Measurements from ENCODE around the gene INTS1. TPM values are rescaled to one million over a fixed set of nuclear protein-coding genes. Genes with fewer than 3 reads are reported as not detected.

Gene INTS1
- total RNA-seq, 4 donors from 2014 or later = 45.7 to 96.5 (median 75.8) TPM

DNA sequence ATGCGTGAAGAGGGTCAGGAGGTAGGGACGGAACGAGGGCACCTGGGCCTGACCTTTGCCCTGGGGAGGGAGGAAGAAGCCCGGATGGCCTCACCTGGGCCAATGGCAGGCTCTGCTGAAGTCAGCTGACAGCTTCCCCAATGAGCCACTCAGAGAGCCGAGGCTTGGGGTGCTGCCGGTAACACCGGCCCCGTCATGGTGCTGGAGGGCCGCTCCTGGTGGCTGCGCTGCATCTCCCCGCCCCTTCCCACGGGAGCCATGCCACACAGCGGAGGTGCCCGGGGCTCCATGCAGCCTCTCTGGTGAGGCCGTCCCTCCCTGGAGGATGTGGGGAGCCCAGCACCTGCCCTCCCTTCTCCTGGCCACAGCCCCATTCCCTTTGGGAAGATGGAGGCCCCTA is 27.3 kb downstream of the INTS1 start:
- TF ChIP-seq CTCF (IDR thresholded peaks at IDR 0.05) (no peak), POLR2AphosphoS5 (IDR thresholded peaks at IDR 0.05) (no peak), POLR2A (IDR thresholded peaks at IDR 0.05) (no peak), EP300 (IDR thresholded peaks at IDR 0.05) (no peak)
- Histone ChIP-seq H3K9me3 (no peaks in the 10 kb centered on the region), H3K4me3 (no peak overlapping the region), H3K27me3 (no peaks in the 10 kb centered on the region), H3K27ac (no peak overlapping the region), H3K36me3 (peaks cover 88% of the 10 kb centered on the region), H3K4me1 (peaks cover 17% of the 10 kb centered on the region)
- WGBS = 95% methylated on average over 11 of the region's 15 CpGs
- no peak for DNase-seq (ENCODE audit: low spot score in 2 of 2)

DNA sequence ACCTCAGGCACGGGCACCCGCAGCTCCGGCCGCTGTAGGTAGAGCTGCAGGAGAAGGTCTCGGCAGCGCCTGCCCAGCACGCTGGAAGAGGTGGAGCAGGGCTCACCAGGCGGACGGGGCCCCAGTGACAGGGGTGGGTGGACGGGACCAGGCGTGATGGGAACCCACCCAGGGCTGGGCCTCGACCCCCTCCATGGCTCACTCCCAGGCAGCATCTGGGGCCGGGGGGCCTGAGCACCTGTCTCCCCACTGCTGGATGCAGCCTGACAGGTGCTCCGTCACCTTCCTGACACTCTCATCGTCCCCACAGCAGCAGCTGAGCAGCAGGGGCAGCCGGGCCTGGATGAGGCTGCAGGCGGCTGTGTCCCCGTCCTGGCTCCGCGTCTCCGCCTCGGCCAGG is 28.2 kb downstream of the INTS1 start:
- no peaks in the 10 kb centered on the region for H3K9me3 ChIP-seq
- no peak overlapping the region for H3K27ac ChIP-seq
- DNase-seq (ENCODE audit: low spot score in 2 of 2) = no peak
- no peak overlapping the region for H3K4me3 ChIP-seq
- peaks cover 88% of the 10 kb centered on the region for H3K36me3 ChIP-seq
- peaks cover 17% of the 10 kb centered on the region for H3K4me1 ChIP-seq
- WGBS = 97% methylated on average over 17 of the region's 22 CpGs
- TF ChIP-seq POLR2AphosphoS5 (IDR thresholded peaks at IDR 0.05) = no peak
- TF ChIP-seq CTCF (IDR thresholded peaks at IDR 0.05) = no peak
- TF ChIP-seq POLR2A (IDR thresholded peaks at IDR 0.05) = no peak
- TF ChIP-seq EP300 (IDR thresholded peaks at IDR 0.05) = no peak
- H3K27me3 ChIP-seq = no peaks in the 10 kb centered on the region

GRCh38 chr7:1475393-1475792 is 28.8 kb downstream of the INTS1 start:
- 85% methylated on average over 8 of the region's 17 CpGs for WGBS
- no peak overlapping the region for H3K4me3 ChIP-seq
- DNase-seq (ENCODE audit: low spot score in 2 of 2) = no peak
- no peaks in the 10 kb centered on the region for H3K9me3 ChIP-seq
- TF ChIP-seq POLR2A (IDR thresholded peaks at IDR 0.05) = no peak
- TF ChIP-seq POLR2AphosphoS5 (IDR thresholded peaks at IDR 0.05) = no peak
- no peak for TF ChIP-seq EP300 (IDR thresholded peaks at IDR 0.05)
- TF ChIP-seq CTCF (IDR thresholded peaks at IDR 0.05) = no peak
- no peaks in the 10 kb centered on the region for H3K27me3 ChIP-seq
- H3K27ac ChIP-seq = no peak overlapping the region
- H3K4me1 ChIP-seq = peaks cover 17% of the 10 kb centered on the region
- peaks cover 88% of the 10 kb centered on the region for H3K36me3 ChIP-seq

GRCh38 chr7:1474736-1475135 is 29.5 kb downstream of the INTS1 start:
- no peak overlapping the region for H3K27ac ChIP-seq
- DNase-seq (ENCODE audit: low spot score in 2 of 2) = no peak
- peaks cover 17% of the 10 kb centered on the region for H3K4me1 ChIP-seq
- H3K9me3 ChIP-seq = no peaks in the 10 kb centered on the region
- 46% methylated on average over 8 of the region's 24 CpGs for WGBS
- no peak overlapping the region for H3K4me3 ChIP-seq
- H3K27me3 ChIP-seq = no peaks in the 10 kb centered on the region
- TF ChIP-seq CTCF (IDR thresholded peaks at IDR 0.05) (no peak), POLR2A (IDR thresholded peaks at IDR 0.05) (no peak), EP300 (IDR thresholded peaks at IDR 0.05) (no peak), POLR2AphosphoS5 (IDR thresholded peaks at IDR 0.05) (no peak)
- peaks cover 88% of the 10 kb centered on the region for H3K36me3 ChIP-seq

- Histone ChIP-seq H3K4me3 (no peak overlapping the region), H3K27me3 (no peaks in the 10 kb centered on the region), H3K27ac (no peak overlapping the region), H3K9me3 (no peaks in the 10 kb centered on the region), H3K4me1 (peaks cover 17% of the 10 kb centered on the region), H3K36me3 (peaks cover 88% of the 10 kb centered on the region)
- DNase-seq (ENCODE audit: low spot score in 2 of 2) = peak; percentile 91 to 92
- TF ChIP-seq CTCF (IDR thresholded peaks at IDR 0.05) (peak; percentile 89 to 92), POLR2AphosphoS5 (IDR thresholded peaks at IDR 0.05) (no peak)
- 67% methylated on average over 1 of the region's 37 CpGs for WGBS
Measured at GRCh38 chr7:1473864-1474512, 30.2 kb downstream of the INTS1 start.
